Osteocyte (in vitro differentiated cells): ENCODE measurements around the gene SCN1B. TPM values are rescaled to one million over a fixed set of nuclear protein-coding genes. Genes with fewer than 3 reads are reported as not detected.
"Not testable (repeated sequence)": the region's sequence is repeated elsewhere in the genome, so short reads cannot be mapped to it uniquely, and the experiment has no call there.

Experiments used
- DNase-seq: peaks from one replicate; pipeline ENCODE4 v3.0.0; 2021; ENCODE audit warnings: mixed read lengths; ENCODE audit not compliant: unreplicated experiment; ENCODE audit errors: extremely low spot score
- H3K27ac Mint-ChIP-seq: one replicate; pipeline ENCODE4 v1.8.0; 2021; ENCODE audit warnings: mild to moderate bottlenecking, mixed read lengths; ENCODE audit not compliant: unreplicated experiment
- H3K27me3 Mint-ChIP-seq: one replicate; pipeline ENCODE4 v1.8.0; 2021; ENCODE audit warnings: mixed read lengths; ENCODE audit not compliant: unreplicated experiment
- H3K36me3 Mint-ChIP-seq: one replicate; pipeline ENCODE4 v1.8.0; 2021; ENCODE audit warnings: mixed read lengths; ENCODE audit not compliant: unreplicated experiment
- H3K4me1 Mint-ChIP-seq: one replicate; pipeline ENCODE4 v1.8.0; 2021; ENCODE audit warnings: mixed read lengths; ENCODE audit not compliant: unreplicated experiment
- H3K4me3 Mint-ChIP-seq: one replicate; pipeline ENCODE4 v1.8.0; 2021; ENCODE audit warnings: mild to moderate bottlenecking, moderate library complexity, mixed read lengths; ENCODE audit not compliant: unreplicated experiment
- H3K9me3 Mint-ChIP-seq: one replicate; pipeline ENCODE4 v1.8.0; 2021; ENCODE audit warnings: mixed read lengths; ENCODE audit not compliant: unreplicated experiment
- total RNA-seq: library from RNA; stranded (reverse); gene quantifications from 2 replicates; pipeline ENCODE4 v1.2.1, GENCODE V29; 2021
- TF ChIP-seq, protein P1 (sequence below): fragments of 200-600 bp; sonication (generic); IDR thresholded peaks from 2 replicates; pipeline ENCODE4 v1.5.0; 2021; ENCODE audit warnings: antibody characterized with exemption, mild to moderate bottlenecking, moderate library complexity

The SCN1B gene
- total RNA-seq, 1 donor from 2014 or later: 7.3 TPM

DNA sequence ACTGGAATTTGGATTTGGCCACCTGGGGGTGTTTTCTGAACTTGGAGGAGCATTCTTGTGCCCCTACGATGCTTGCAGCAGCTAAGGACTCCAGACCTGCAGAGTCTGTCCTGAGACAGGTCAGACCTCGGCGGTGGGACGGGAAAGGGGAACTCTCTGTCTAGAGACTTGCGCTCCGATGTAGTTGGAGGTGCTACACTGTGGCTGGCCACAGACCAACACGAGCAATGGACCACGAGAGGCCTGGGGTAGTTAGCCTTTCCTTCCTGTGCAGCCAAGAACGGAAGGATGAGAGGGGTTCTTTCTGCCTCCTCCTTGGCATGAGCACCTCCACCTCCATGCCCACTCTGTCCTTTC, 36.0 kb upstream of the SCN1B start:
- Mint-ChIP-seq H3K4me3 (no peak overlapping the region), H3K27ac (no peak overlapping the region), H3K27me3 (no peaks in the 10 kb centered on the region), H3K4me1 (peaks cover 25% of the 10 kb centered on the region), H3K36me3 (no peaks in the 10 kb centered on the region), H3K9me3 (no peaks in the 10 kb centered on the region)
- TF ChIP-seq, protein P1, sequence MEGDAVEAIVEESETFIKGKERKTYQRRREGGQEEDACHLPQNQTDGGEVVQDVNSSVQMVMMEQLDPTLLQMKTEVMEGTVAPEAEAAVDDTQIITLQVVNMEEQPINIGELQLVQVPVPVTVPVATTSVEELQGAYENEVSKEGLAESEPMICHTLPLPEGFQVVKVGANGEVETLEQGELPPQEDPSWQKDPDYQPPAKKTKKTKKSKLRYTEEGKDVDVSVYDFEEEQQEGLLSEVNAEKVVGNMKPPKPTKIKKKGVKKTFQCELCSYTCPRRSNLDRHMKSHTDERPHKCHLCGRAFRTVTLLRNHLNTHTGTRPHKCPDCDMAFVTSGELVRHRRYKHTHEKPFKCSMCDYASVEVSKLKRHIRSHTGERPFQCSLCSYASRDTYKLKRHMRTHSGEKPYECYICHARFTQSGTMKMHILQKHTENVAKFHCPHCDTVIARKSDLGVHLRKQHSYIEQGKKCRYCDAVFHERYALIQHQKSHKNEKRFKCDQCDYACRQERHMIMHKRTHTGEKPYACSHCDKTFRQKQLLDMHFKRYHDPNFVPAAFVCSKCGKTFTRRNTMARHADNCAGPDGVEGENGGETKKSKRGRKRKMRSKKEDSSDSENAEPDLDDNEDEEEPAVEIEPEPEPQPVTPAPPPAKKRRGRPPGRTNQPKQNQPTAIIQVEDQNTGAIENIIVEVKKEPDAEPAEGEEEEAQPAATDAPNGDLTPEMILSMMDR: no peak
- DNase-seq: no peak

DNA sequence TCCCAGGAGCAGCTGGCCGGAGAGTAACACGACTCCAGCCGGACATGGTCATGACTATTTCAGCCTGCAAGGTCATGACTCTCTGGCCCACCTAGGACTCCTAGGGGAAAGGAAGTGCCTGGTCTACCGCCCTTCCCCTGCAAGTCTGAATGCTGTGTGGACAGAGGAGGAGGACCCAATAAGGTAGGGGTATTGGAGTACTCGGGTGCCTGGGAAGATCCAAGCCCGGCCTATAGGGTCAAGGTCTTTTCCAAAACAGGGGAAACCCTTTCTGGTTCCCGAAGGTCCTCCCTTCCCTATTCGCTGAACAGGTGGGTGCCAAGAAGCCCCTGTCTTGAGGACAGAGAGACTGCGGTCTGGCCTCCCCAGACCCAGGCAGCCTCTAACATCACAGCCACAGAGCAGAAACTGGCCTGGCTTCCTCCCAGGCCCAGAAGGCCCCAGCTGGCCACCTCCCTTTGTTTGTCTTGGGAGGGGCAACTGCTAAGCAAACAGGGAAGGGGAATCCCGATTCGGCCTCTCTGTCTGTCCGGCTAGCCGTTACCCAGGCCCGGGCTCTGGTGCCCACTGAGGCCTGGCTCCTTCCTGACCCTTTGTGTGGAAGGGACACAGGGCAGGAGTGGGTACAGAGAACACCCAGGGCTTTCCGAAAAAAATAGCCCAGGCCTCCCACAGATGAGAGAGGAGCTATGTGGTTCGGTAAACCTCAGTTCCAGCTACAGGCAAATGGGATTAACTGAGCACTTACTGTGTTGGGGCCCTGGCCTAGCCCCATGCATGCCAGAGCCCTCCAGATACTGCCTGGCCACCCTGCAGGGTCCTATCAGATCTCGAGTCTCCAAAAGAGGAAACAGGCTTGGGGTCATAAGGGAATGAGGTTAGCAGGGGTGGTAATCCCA, 35.4 kb upstream of the SCN1B start:
- H3K27ac Mint-ChIP-seq: no peak overlapping the region
- H3K9me3 Mint-ChIP-seq: no peaks in the 10 kb centered on the region
- H3K36me3 Mint-ChIP-seq: no peaks in the 10 kb centered on the region
- peaks cover 28% of the 10 kb centered on the region for H3K4me1 Mint-ChIP-seq
- H3K4me3 Mint-ChIP-seq: no peak overlapping the region
- TF ChIP-seq, protein P1: no peak
- DNase-seq: no peak
- H3K27me3 Mint-ChIP-seq: no peaks in the 10 kb centered on the region

DNA sequence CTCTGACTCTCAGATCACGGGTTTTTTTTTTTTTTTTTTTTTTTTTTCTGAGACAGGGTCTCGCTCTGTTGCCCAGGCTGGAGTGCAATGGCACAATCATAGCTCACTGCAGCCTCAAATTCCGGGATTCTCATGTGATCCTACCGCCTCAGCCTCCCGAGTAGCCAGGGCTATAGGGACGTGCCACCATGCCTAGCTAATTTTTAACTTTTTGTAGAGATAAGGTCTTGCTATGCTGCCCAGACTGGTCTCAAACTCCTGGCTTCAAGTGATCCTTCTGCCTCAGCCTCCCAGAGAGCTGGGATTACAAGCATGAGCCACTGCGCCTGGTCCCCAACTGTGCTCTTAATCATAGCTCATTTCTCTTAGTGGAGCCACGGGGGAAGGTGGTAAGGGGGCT, 34.7 kb upstream of the SCN1B start:
- no peak overlapping the region for H3K4me3 Mint-ChIP-seq
- TF ChIP-seq, protein P1: no peak
- no peak overlapping the region for H3K27ac Mint-ChIP-seq
- no peaks in the 10 kb centered on the region for H3K9me3 Mint-ChIP-seq
- no peak for DNase-seq
- H3K27me3 Mint-ChIP-seq: no peaks in the 10 kb centered on the region
- peaks cover 28% of the 10 kb centered on the region for H3K4me1 Mint-ChIP-seq
- no peaks in the 10 kb centered on the region for H3K36me3 Mint-ChIP-seq

DNA sequence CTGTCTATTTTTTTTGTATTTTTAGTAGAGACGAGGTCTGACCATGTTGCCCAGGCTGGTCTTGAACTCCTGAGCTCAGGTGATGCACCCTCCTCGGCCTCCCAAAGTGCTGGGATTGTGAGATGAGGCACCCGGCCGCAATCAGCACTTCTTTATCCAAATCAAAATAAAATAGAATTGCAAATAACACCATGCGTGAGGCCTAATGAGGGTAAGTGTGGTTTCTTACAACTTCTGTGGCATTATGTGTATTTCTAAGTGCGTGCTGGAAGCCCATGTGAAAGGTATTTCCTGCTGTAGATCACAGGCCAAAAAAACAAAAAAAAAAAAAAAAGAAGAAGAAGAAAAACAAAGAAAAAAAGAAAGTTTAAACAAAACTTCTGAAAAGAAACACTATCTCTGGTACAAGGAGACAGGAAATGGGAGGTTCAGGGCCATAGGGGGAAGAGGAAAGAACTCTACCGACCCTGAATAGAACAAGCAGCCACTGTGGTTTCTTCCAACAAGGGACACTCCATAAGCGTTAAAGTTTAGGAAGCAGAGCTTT, 33.1 kb upstream of the SCN1B start:
- Mint-ChIP-seq H3K4me3 (peak overlapping the region; percentile 22), H3K36me3 (no peaks in the 10 kb centered on the region), H3K4me1 (peaks cover 41% of the 10 kb centered on the region), H3K9me3 (no peaks in the 10 kb centered on the region), H3K27me3 (no peaks in the 10 kb centered on the region), H3K27ac (peak overlapping the region; percentile 78)
- DNase-seq: no peak
- TF ChIP-seq, protein P1: no peak

DNA sequence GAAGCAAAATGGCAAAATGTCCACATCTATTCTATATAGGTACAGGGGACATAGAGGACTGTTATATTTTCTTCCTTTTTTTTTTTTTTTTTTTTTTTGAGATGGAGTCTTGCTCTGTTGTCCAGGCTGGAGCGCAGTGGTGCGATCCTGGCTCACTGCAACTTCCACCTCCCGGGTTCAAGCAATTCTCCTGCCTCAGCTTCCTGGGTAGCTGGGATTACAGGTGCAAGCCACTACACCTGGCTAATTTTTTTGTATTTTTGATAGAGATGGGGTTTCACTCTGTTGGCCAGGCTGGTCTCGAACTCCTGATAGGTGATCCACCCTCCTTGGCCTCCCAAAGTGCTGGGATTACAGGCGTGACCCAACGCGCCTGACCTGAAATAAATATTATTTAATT, 32.0 kb upstream of the SCN1B start:
- H3K4me1 Mint-ChIP-seq: peaks cover 49% of the 10 kb centered on the region
- not testable (repeated sequence) for H3K36me3 Mint-ChIP-seq, H3K9me3 Mint-ChIP-seq, H3K4me3 Mint-ChIP-seq, H3K27me3 Mint-ChIP-seq, DNase-seq
- peak overlapping the region; percentile 95 for H3K27ac Mint-ChIP-seq
